Bronchus fibroblast of lung (primary cell): ENCODE measurements around the gene AIMP2. TPM values are rescaled to one million over a fixed set of nuclear protein-coding genes. Genes with fewer than 3 reads are reported as not detected.

ENCODE experiments used
- total RNA-seq: library from RNA; depleted of rRNA; stranded (reverse); fragments of >200 nt; gene quantifications from 2 replicates; pipeline ENCODE4 v1.2.3, GENCODE V29; 2015

The AIMP2 gene
- 77.8 and 78.2 TPM in 2 replicates for total RNA-seq

DNA sequence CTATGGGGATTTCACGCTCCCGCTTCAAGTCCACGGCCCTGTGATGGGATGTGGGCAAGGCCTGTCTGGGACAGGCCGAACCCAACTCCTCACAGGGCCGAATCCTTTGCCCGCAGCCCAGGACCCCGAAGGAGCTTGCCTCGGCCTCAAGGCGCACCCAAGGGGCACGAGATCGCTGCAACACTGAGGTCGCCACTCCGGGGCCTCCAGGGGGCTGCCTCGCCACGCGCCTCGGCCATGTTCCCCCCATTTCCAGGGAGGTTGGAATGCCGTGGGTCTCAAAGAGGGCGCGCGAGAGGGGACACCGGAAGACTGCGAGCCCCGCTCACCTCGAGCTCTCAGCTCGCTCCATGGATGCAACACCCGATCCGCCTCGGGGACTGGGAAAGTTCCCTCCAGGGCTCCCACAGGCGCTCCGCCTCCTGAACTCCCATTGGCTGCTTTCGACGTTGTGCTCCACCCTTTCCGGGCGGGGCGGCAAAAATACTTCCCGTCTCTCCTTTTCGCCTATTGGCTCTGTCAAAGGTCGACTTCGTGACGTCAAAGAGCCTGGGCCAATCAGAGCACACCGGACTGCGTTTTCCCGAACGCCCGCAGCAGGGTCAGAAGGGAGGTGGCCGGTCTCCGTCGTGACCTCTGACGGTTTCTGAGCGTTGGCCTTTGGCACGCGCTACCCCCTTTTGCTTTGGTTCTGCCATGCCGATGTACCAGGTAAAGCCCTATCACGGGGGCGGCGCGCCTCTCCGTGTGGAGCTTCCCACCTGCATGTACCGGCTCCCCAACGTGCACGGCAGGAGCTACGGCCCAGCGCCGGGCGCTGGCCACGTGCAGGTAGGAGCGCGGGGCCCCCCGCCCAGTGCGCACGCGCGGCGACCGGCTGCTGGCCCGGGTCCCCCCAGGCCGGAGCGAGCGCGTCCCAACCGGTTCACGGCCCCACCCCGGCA, at the start of gene AIMP2, which contains the start of gene PMS2:
AIMP2 (plus strand) TSS at position 605 of the 944 bp plus-strand sequence; CDS start at position 697, 92 bp downstream.
PMS2 (minus strand) TSS at position 382 of the 944 bp plus-strand sequence; CDS start at position 352, 30 bp downstream.

DNA sequence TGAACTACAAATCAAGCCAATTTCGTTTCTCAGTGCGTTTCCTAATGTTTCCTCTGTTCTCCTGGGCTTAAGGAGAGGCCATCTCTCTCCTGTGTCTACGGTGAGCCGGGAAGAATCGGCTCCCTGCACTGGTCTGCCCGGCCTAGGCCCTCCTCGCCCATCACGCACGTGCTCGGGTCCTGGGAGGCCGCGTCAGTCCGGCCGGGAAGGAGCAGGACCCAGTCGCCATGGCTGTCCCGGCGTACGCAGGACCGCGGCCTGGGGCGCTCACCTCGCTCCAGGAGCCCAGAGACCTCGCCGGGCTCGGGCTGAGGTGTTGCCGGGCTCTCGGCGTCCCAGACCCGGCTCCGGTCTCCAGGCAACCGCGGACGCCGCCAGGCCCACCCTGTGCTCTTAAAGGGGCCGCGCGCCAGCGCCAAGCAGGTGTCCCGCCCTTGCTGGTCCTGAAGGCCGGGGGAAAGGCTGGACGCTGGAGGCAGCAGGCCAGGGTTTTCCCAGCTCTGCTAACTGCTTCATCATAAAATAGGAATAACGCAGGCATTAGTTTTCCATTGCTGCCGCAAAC, 38.6 kb upstream of the AIMP2 start, which contains the start of gene RSPH10B:
RSPH10B (minus strand) TSS at position 343 of the 565 bp plus-strand sequence. CDS start 3,573 bp downstream, outside the sequence.

DNA sequence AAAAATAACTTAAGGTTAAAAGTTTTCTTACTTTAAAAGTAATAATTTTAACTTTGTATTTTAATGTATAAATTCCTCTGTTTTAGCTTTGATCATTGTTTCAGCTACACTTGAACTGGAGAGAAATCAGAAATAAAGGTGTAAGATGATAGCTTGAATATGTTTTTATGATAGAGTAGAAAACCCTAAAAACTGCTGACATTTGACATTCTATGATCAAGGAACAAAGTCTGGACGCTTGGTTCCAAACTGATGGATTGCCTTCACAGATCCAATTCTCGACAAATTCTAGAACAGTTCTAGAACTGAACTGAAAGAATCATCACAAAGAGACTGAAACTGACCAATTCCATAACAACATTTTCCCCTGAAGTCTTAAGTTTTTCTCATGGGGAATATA, 21.9 kb downstream of the AIMP2 start, which contains the start of gene ANKRD61:
ANKRD61 (plus strand) TSS at position 389 of the 400 bp plus-strand sequence; CDS start at position 389, 0 bp downstream.

Other genes starting within 250 kb of the AIMP2 start
- 19.5 and 23.5 TPM in 2 replicates for gene RNF216, start 227.6 kb upstream of the AIMP2 start, total RNA-seq
- gene OCM, start 128.5 kb upstream of the AIMP2 start, total RNA-seq, result not detected in 2 replicates
- gene CCZ1, start 110.5 kb upstream of the AIMP2 start, total RNA-seq, result 57.1 and 63.7 TPM in 2 replicates
- not detected in 2 replicates for gene RSPH10B, start 38.6 kb upstream of the AIMP2 start, total RNA-seq
- gene PMS2, start 223 bp upstream of the AIMP2 start, total RNA-seq, result 9.2 and 12.0 TPM in 2 replicates
- gene ANKRD61, start 22.1 kb downstream of the AIMP2 start, total RNA-seq, result 0.15 TPM in 1 of 2 replicates, not detected in the other
- gene EIF2AK1, start 49.9 kb downstream of the AIMP2 start, total RNA-seq, result 179 and 216 TPM in 2 replicates
- gene USP42, start 95.7 kb downstream of the AIMP2 start, total RNA-seq, result 3.2 and 3.3 TPM in 2 replicates